ENCODE results near the gene SOD2. TPM values are rescaled to one million over a fixed set of nuclear protein-coding genes. Genes with fewer than 3 reads are reported as not detected.
"Not testable (repeated sequence)": the region's sequence is repeated elsewhere in the genome, so short reads cannot be mapped to it uniquely, and the experiment has no call there.

The SOD2 gene
- total RNA-seq, 4 donors from 2014 or later = 159 to 173 (median 167) TPM

DNA sequence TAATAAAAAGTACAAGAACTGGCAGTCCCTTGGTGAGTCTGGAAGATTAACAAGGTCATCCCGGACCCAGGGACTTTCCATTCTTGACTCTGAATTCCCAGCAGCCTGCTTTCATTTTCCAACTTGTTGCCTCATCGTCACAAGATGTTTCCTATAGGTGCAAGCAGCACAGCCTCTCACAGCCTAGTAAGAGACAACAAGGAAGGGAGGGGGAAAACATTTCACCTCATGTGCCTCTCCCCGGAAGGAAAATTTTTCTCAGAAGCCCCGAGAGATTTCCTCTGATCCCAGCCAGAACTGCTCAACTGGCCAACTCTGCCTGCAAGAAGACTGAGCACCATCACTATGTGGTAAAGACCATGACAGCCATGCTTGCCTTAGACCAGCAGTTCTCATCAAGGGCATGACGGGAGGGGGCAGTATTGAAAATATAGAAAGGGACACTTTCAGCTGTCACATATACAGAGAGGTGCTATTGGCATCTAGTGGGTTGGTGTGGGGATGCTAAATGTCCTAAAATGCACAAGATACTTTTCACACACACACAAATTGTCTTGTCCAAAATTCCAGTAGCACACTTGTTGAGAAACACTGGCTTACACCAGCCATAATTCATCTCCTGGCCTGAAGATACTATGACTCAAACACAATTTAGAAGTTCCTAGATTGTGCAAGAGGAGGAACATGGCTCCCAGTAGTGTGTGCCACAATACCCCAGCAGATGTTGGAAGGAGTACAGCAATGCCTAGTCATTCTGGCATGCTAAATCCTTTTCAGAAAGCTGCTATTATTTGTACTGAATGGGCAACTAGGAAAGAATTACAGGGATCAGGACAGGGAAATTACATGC lies 23.4 kb upstream of the SOD2 start:
- Histone ChIP-seq H3K36me3 (no peaks in the 10 kb centered on the region), H3K27me3 (no peaks in the 10 kb centered on the region), H3K4me1 (peaks cover 54% of the 10 kb centered on the region), H3K9me3 (no peaks in the 10 kb centered on the region), H3K27ac (peak overlapping the region; percentile 93), H3K4me3 (peak overlapping the region; percentile 23)
- TF ChIP-seq POLR2AphosphoS5 (IDR thresholded peaks at IDR 0.05) (peak; percentile 85 to 95 (median 90)), EP300 (IDR thresholded peaks at IDR 0.05) (no peak), POLR2A (IDR thresholded peaks at IDR 0.05) (no peak)
- TF ChIP-seq, protein P1, sequence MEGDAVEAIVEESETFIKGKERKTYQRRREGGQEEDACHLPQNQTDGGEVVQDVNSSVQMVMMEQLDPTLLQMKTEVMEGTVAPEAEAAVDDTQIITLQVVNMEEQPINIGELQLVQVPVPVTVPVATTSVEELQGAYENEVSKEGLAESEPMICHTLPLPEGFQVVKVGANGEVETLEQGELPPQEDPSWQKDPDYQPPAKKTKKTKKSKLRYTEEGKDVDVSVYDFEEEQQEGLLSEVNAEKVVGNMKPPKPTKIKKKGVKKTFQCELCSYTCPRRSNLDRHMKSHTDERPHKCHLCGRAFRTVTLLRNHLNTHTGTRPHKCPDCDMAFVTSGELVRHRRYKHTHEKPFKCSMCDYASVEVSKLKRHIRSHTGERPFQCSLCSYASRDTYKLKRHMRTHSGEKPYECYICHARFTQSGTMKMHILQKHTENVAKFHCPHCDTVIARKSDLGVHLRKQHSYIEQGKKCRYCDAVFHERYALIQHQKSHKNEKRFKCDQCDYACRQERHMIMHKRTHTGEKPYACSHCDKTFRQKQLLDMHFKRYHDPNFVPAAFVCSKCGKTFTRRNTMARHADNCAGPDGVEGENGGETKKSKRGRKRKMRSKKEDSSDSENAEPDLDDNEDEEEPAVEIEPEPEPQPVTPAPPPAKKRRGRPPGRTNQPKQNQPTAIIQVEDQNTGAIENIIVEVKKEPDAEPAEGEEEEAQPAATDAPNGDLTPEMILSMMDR (IDR thresholded peaks at IDR 0.05) = no peak
- peak in 1 of 2 donors; percentile 78 for DNase-seq (ENCODE audit: low spot score in 2 of 2)
- 21% methylated on average over 5 of the region's 5 CpGs for WGBS

DNA sequence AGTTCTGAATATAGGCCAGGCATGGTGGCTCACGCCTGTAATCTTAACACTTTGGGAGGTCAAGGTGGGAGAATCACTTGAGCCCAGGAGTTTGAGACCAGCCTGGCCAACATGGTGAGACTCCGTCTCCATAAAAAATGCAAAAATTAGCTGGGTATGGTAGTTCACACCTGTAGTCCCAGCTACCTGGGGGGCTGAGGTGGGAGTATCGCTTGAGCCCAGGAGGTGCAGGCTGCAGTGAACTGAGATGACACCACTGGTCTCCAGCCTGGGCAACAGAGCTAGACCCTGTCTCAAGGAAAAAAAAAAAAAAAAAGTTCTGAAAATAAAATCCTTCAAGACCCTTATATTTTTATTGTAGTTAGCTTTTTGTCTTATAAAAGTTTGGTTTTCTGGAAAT lies 22.6 kb upstream of the SOD2 start:
- peaks cover 54% of the 10 kb centered on the region for H3K4me1 ChIP-seq
- 96% methylated on average over 3 of the region's 3 CpGs for WGBS
- no peaks in the 10 kb centered on the region for H3K27me3 ChIP-seq

DNA sequence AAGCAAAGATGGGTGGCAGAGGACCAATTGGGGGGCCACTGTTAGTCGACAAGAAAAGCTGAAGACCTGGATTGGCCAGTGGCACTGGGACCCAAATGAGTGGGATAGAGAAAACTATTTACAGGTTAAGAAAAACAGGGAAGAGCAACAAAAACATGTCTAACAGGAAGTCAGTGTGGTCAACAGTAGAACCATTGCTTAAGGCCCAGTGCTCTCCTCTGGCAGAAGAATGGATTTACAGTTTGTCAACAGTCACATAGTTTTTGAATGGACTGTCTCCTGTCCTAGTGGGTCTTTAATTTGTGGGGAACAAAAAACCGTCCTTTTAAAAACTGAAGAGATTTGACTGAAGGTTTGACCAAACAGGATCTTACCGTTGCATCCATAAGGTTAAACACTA lies 22.1 kb upstream of the SOD2 start:
- Histone ChIP-seq H3K4me3 (no peak overlapping the region), H3K4me1 (peaks cover 54% of the 10 kb centered on the region), H3K27me3 (no peaks in the 10 kb centered on the region), H3K9me3 (no peaks in the 10 kb centered on the region), H3K27ac (peak overlapping the region; percentile 93), H3K36me3 (no peaks in the 10 kb centered on the region)
- DNase-seq (ENCODE audit: low spot score in 2 of 2) = no peak
- TF ChIP-seq POLR2AphosphoS5 (IDR thresholded peaks at IDR 0.05) = no peak
- TF ChIP-seq, protein P1 (IDR thresholded peaks at IDR 0.05) = no peak
- 91% methylated on average over 3 of the region's 3 CpGs for WGBS

More for the DNA sequence above, 22.6 kb upstream of the SOD2 start:
- no peaks in the 10 kb centered on the region for H3K9me3 ChIP-seq
- peak overlapping the region; percentile 23 for H3K4me3 ChIP-seq
- no peaks in the 10 kb centered on the region for H3K36me3 ChIP-seq
- DNase-seq (ENCODE audit: low spot score in 2 of 2) = no peak
- peak overlapping the region; percentile 93 for H3K27ac ChIP-seq
- TF ChIP-seq POLR2A (IDR thresholded peaks at IDR 0.05) (no peak), EP300 (IDR thresholded peaks at IDR 0.05) (no peak), POLR2AphosphoS5 (IDR thresholded peaks at IDR 0.05) (no peak)
- TF ChIP-seq, protein P1 (IDR thresholded peaks at IDR 0.05) = no peak

DNA sequence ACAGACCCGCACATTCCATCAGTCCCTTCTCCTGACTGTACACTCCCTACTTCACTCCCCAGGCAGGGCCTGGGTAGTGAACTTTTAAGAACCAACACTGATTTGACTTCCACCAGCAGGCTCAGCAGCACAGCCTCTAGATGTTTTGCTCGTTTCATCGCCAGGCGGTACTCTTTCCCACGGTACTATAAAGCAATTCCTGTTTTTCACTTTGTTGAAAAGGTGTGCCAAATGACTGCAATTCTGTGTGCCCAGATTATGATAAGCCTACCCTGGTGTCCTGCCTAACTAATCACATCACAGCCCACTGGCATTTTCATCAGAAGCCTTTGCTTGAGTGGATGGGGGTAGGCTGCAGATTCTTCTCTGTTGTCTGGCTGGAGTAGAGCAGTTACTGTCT lies 21.4 kb upstream of the SOD2 start:
- H3K4me3 ChIP-seq = no peak overlapping the region
- H3K27me3 ChIP-seq = no peaks in the 10 kb centered on the region
- H3K36me3 ChIP-seq = no peaks in the 10 kb centered on the region
- H3K9me3 ChIP-seq = no peaks in the 10 kb centered on the region
- peaks cover 54% of the 10 kb centered on the region for H3K4me1 ChIP-seq
- WGBS = 57% methylated on average over 5 of the region's 5 CpGs
- DNase-seq (ENCODE audit: low spot score in 2 of 2) = no peak
- no peak for TF ChIP-seq EP300 (IDR thresholded peaks at IDR 0.05)
- no peak for TF ChIP-seq POLR2A (IDR thresholded peaks at IDR 0.05)
- no peak for TF ChIP-seq POLR2AphosphoS5 (IDR thresholded peaks at IDR 0.05)
- TF ChIP-seq, protein P1 (IDR thresholded peaks at IDR 0.05) = no peak
- H3K27ac ChIP-seq = peak overlapping the region; percentile 93

DNA sequence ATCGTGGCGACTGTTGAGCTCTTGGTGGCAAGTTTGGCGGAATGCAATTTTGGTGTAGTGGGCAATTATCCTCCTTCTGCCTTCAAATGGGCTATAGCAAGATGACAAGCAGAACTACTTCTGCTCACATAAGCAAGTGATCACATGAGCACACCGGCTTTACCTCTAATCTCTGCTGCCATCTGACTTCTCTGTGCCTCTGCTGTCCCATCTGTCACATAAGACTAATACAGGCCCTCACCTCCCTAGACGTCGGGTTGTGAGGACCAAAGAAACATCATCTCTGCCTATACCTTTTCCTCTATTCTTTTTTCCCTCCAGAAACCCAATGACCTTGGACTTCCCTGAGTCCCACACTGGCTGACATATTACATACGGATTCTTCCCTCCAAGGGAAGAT lies 20.9 kb upstream of the SOD2 start:
- no peak for TF ChIP-seq POLR2A (IDR thresholded peaks at IDR 0.05)
- no peak for TF ChIP-seq POLR2AphosphoS5 (IDR thresholded peaks at IDR 0.05)
- TF ChIP-seq, protein P1 (IDR thresholded peaks at IDR 0.05) = no peak
- no peak for TF ChIP-seq EP300 (IDR thresholded peaks at IDR 0.05)
- no peak for DNase-seq (ENCODE audit: low spot score in 2 of 2)
- Histone ChIP-seq H3K9me3 (no peaks in the 10 kb centered on the region), H3K4me3 (no peak overlapping the region), H3K4me1 (peaks cover 51% of the 10 kb centered on the region), H3K27me3 (no peaks in the 10 kb centered on the region), H3K27ac (no peak overlapping the region), H3K36me3 (no peaks in the 10 kb centered on the region)
- WGBS = 95% methylated on average over 7 of the region's 7 CpGs

DNA sequence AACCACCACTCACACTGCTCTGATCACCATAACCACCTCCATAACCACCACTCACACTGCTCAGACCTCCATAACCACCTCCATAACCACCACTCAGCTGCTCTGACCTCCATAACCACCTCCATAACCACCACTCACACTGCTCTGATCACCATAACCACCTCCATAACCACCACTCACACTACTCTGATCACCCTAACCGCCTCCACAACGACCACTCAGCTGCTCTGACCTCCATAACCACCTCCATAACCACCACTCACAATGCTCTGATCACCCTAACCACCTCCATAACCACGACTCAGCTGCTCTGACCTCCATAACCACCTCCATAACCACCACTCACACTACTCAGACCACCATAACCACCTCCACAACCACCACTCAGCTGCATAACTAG lies 19.3 kb upstream of the SOD2 start:
- WGBS = 80% methylated on average over 3 of the region's 3 CpGs
- DNase-seq (ENCODE audit: low spot score in 2 of 2) = not testable (repeated sequence)

DNA sequence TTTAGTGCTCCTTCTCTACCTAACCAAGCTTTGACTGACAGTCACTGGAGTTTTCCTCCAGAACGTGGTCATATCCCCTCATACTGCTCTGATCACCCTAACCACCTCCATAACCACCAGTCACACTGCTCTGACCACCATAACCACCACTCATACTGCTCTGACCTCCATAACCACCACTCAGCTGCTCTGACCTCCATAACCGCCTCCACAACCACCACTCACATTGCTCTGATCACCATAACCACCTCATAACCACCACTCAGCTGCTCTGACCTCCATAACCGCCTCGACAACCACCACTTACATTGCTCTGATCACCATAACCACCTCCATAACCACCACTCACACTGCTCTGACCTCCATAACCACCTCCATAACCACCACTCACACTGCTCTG lies 17.6 kb upstream of the SOD2 start:
- DNase-seq (ENCODE audit: low spot score in 2 of 2); H3K27ac ChIP-seq; H3K4me3 ChIP-seq; H3K27me3 ChIP-seq; H3K36me3 ChIP-seq; H3K9me3 ChIP-seq: not testable (repeated sequence)
- 85% methylated on average over 4 of the region's 4 CpGs for WGBS
- H3K4me1 ChIP-seq = peaks cover 19% of the 10 kb centered on the region

More for the DNA sequence above, 19.3 kb upstream of the SOD2 start:
- not testable (repeated sequence) for H3K4me3 ChIP-seq, H3K27me3 ChIP-seq, H3K9me3 ChIP-seq, H3K27ac ChIP-seq, H3K36me3 ChIP-seq
- H3K4me1 ChIP-seq = peaks cover 37% of the 10 kb centered on the region
